Activated T-cell treated with anti-CD3 and anti-CD28 coated beads, Interleukin-2, amount 50 U/mL, for 72 hours (primary cell): ENCODE measurements around the gene ENPP1. TPM values are rescaled to one million over a fixed set of nuclear protein-coding genes. Genes with fewer than 3 reads are reported as not detected.

Experiments used
- ATAC-seq, 2 donors: fragments of 150-1000 bp; cut with Tn5 transposase; replicated peaks in 1 of 2; 2 replicates each; pipeline ENCODE4 v1.10.0; 2021; ENCODE audit warnings: moderate library complexity in 2 of 2, mild to moderate bottlenecking in 1 of 2
- DNase-seq, 2 donors: peaks; one replicate each; pipeline ENCODE4 v3.0.0; 2021 to 2022; ENCODE audit warnings: mixed read lengths in 1 of 2
- H3K27ac Mint-ChIP-seq: one replicate; pipeline ENCODE4 v1.8.0; 2022; ENCODE audit warnings: mild to moderate bottlenecking, moderate library complexity, mixed read lengths
- H3K27me3 Mint-ChIP-seq: one replicate; pipeline ENCODE4 v1.8.0; 2022; ENCODE audit warnings: low read depth, mixed read lengths
- H3K36me3 Mint-ChIP-seq, 2 donors: one replicate each; pipeline ENCODE4 v1.8.0; 2022; ENCODE audit warnings: mixed read lengths in 2 of 2, mild to moderate bottlenecking in 1 of 2; ENCODE audit not compliant: insufficient read depth in 2 of 2
- H3K4me1 Mint-ChIP-seq: one replicate; pipeline ENCODE4 v1.8.0; 2022; ENCODE audit warnings: low read depth, mixed read lengths
- H3K4me3 Mint-ChIP-seq, 2 donors: one replicate each; pipeline ENCODE4 v1.8.0; 2022; ENCODE audit warnings: mild to moderate bottlenecking in 2 of 2, mixed read lengths in 2 of 2, moderate library complexity in 2 of 2
- H3K9me3 Mint-ChIP-seq, 2 donors: one replicate each; pipeline ENCODE4 v1.8.0; 2022; ENCODE audit warnings: mixed read lengths in 2 of 2
- total RNA-seq, 2 donors: library from RNA; stranded (reverse); gene quantifications; one replicate each; pipeline ENCODE4 v1.2.3, GENCODE V29; 2022

The ENPP1 gene
- total RNA-seq, 2 donors from 2014 or later, result 0.53 to 1.2 TPM

GRCh38 chr6:131773284-131773950 lies 34.4 kb upstream of the ENPP1 start:
- Mint-ChIP-seq H3K4me3 (no peak overlapping the region), H3K27me3 (peaks cover 31% of the 10 kb centered on the region), H3K36me3 (no peaks in the 10 kb centered on the region), H3K27ac (no peak overlapping the region), H3K9me3 (no peaks in the 10 kb centered on the region), H3K4me1 (no peaks in the 10 kb centered on the region)
- DNase-seq, result no peak
- ATAC-seq, result no peak

GRCh38 chr6:131775886-131776285 lies 31.9 kb upstream of the ENPP1 start:
- ATAC-seq, result no peak
- H3K36me3 Mint-ChIP-seq, result no peaks in the 10 kb centered on the region
- H3K9me3 Mint-ChIP-seq, result no peaks in the 10 kb centered on the region
- DNase-seq, result no peak
- H3K4me3 Mint-ChIP-seq, result no peak overlapping the region
- no peaks in the 10 kb centered on the region for H3K4me1 Mint-ChIP-seq
- H3K27me3 Mint-ChIP-seq, result peaks cover 23% of the 10 kb centered on the region
- H3K27ac Mint-ChIP-seq, result no peak overlapping the region

GRCh38 chr6:131776985-131777384 lies 30.8 kb upstream of the ENPP1 start:
- Mint-ChIP-seq H3K36me3 (no peaks in the 10 kb centered on the region), H3K4me1 (no peaks in the 10 kb centered on the region), H3K27ac (no peak overlapping the region), H3K27me3 (peaks cover 23% of the 10 kb centered on the region), H3K9me3 (no peaks in the 10 kb centered on the region), H3K4me3 (no peak overlapping the region)
- no peak for ATAC-seq
- no peak for DNase-seq

GRCh38 chr6:131778169-131778568 lies 29.7 kb upstream of the ENPP1 start:
- no peak for ATAC-seq
- no peak overlapping the region for H3K27ac Mint-ChIP-seq
- H3K9me3 Mint-ChIP-seq, result no peaks in the 10 kb centered on the region
- H3K36me3 Mint-ChIP-seq, result no peaks in the 10 kb centered on the region
- H3K4me3 Mint-ChIP-seq, result no peak overlapping the region
- H3K4me1 Mint-ChIP-seq, result no peaks in the 10 kb centered on the region
- H3K27me3 Mint-ChIP-seq, result peaks cover 16% of the 10 kb centered on the region
- DNase-seq, result no peak

GRCh38 chr6:131779304-131779703 lies 28.5 kb upstream of the ENPP1 start:
- H3K4me1 Mint-ChIP-seq, result no peaks in the 10 kb centered on the region
- H3K27ac Mint-ChIP-seq, result no peak overlapping the region
- H3K36me3 Mint-ChIP-seq, result no peaks in the 10 kb centered on the region
- H3K4me3 Mint-ChIP-seq, result no peak overlapping the region
- H3K9me3 Mint-ChIP-seq, result no peaks in the 10 kb centered on the region
- DNase-seq (no peak), ATAC-seq (no peak)
- peaks cover 11% of the 10 kb centered on the region for H3K27me3 Mint-ChIP-seq

- DNase-seq (no peak), ATAC-seq (no peak)
- no peak overlapping the region for H3K27ac Mint-ChIP-seq
- no peak overlapping the region for H3K4me3 Mint-ChIP-seq
- peaks cover 0 to 2% of the 10 kb centered on the region in 2 donors for H3K9me3 Mint-ChIP-seq
- H3K4me1 Mint-ChIP-seq, result no peaks in the 10 kb centered on the region
- peaks cover 15% of the 10 kb centered on the region for H3K27me3 Mint-ChIP-seq
- H3K36me3 Mint-ChIP-seq, result no peaks in the 10 kb centered on the region
Measured at GRCh38 chr6:131780600-131780999, 27.2 kb upstream of the ENPP1 start.

GRCh38 chr6:131781687-131782086 lies 26.1 kb upstream of the ENPP1 start:
- Mint-ChIP-seq H3K9me3 (peaks cover 0 to 2% of the 10 kb centered on the region in 2 donors), H3K27me3 (peaks cover 15% of the 10 kb centered on the region), H3K27ac (no peak overlapping the region)

GRCh38 chr6:131782764-131783163 lies 25.1 kb upstream of the ENPP1 start:
- Mint-ChIP-seq H3K4me3 (no peak overlapping the region), H3K27me3 (peaks cover 15% of the 10 kb centered on the region), H3K9me3 (peaks cover 0 to 2% of the 10 kb centered on the region in 2 donors), H3K27ac (no peak overlapping the region), H3K4me1 (no peaks in the 10 kb centered on the region), H3K36me3 (no peaks in the 10 kb centered on the region)
- DNase-seq (no peak), ATAC-seq (no peak)

More at GRCh38 chr6:131781687-131782086, 26.1 kb upstream of the ENPP1 start:
- ATAC-seq (no peak), DNase-seq (no peak)
- no peaks in the 10 kb centered on the region for H3K4me1 Mint-ChIP-seq
- H3K36me3 Mint-ChIP-seq, result no peaks in the 10 kb centered on the region
- no peak overlapping the region for H3K4me3 Mint-ChIP-seq

GRCh38 chr6:131784561-131784960 lies 23.3 kb upstream of the ENPP1 start:
- Mint-ChIP-seq H3K9me3 (peaks cover 0 to 2% of the 10 kb centered on the region in 2 donors), H3K36me3 (no peaks in the 10 kb centered on the region), H3K4me3 (no peak overlapping the region), H3K27ac (no peak overlapping the region), H3K4me1 (peaks cover 14% of the 10 kb centered on the region), H3K27me3 (peaks cover 10% of the 10 kb centered on the region)
- ATAC-seq (no peak), DNase-seq (no peak)

- no peak overlapping the region for H3K27ac Mint-ChIP-seq
- DNase-seq (no peak), ATAC-seq (no peak)
- H3K36me3 Mint-ChIP-seq, result no peaks in the 10 kb centered on the region
- H3K4me3 Mint-ChIP-seq, result no peak overlapping the region
- H3K4me1 Mint-ChIP-seq, result peaks cover 20% of the 10 kb centered on the region
- H3K9me3 Mint-ChIP-seq, result peaks cover 0 to 2% of the 10 kb centered on the region in 2 donors
- H3K27me3 Mint-ChIP-seq, result peaks cover 10% of the 10 kb centered on the region
Measured at GRCh38 chr6:131787079-131787478, 20.7 kb upstream of the ENPP1 start.

- H3K27ac Mint-ChIP-seq, result no peak overlapping the region
- peaks cover 24% of the 10 kb centered on the region for H3K4me1 Mint-ChIP-seq
- H3K4me3 Mint-ChIP-seq, result no peak overlapping the region
- DNase-seq (no peak), ATAC-seq (no peak)
- peaks cover 0 to 2% of the 10 kb centered on the region in 2 donors for H3K9me3 Mint-ChIP-seq
- no peaks in the 10 kb centered on the region for H3K36me3 Mint-ChIP-seq
- H3K27me3 Mint-ChIP-seq, result peaks cover 10% of the 10 kb centered on the region
Measured at GRCh38 chr6:131787766-131788712, 19.8 kb upstream of the ENPP1 start.

- Mint-ChIP-seq H3K27ac (no peak overlapping the region), H3K4me1 (peaks cover 24% of the 10 kb centered on the region), H3K36me3 (no peaks in the 10 kb centered on the region), H3K27me3 (peaks cover 10% of the 10 kb centered on the region), H3K9me3 (peaks cover 0 to 2% of the 10 kb centered on the region in 2 donors), H3K4me3 (peak overlapping the region in 1 of 2 donors; percentile 66)
- ATAC-seq, result peak; percentile 83 to 85
- DNase-seq, result no peak
Measured at GRCh38 chr6:131789219-131789618, 18.6 kb upstream of the ENPP1 start.

- ATAC-seq, result no peak
- DNase-seq, result no peak
- Mint-ChIP-seq H3K4me3 (no peak overlapping the region), H3K9me3 (peaks cover 0 to 2% of the 10 kb centered on the region in 2 donors), H3K27me3 (no peaks in the 10 kb centered on the region), H3K36me3 (peaks cover 0 to 4% of the 10 kb centered on the region in 2 donors), H3K27ac (no peak overlapping the region), H3K4me1 (peaks cover 24% of the 10 kb centered on the region)
Measured at GRCh38 chr6:131791476-131791875, 16.3 kb upstream of the ENPP1 start.
